NCI-H146 (cell line): ENCODE data around the gene ERH.
A peak's percentile ranks its signal among the peaks of the same experiment; 100 is the strongest.
"Not testable (repeated sequence)": the region's sequence is repeated elsewhere in the genome, so short reads cannot be mapped to it uniquely, and the experiment has no call there.

Experiments used
- DNase-seq: peaks from one replicate; lab custom pipeline; 2025; lab: John Stamatoyannopoulos, UW

The ERH gene

DNA sequence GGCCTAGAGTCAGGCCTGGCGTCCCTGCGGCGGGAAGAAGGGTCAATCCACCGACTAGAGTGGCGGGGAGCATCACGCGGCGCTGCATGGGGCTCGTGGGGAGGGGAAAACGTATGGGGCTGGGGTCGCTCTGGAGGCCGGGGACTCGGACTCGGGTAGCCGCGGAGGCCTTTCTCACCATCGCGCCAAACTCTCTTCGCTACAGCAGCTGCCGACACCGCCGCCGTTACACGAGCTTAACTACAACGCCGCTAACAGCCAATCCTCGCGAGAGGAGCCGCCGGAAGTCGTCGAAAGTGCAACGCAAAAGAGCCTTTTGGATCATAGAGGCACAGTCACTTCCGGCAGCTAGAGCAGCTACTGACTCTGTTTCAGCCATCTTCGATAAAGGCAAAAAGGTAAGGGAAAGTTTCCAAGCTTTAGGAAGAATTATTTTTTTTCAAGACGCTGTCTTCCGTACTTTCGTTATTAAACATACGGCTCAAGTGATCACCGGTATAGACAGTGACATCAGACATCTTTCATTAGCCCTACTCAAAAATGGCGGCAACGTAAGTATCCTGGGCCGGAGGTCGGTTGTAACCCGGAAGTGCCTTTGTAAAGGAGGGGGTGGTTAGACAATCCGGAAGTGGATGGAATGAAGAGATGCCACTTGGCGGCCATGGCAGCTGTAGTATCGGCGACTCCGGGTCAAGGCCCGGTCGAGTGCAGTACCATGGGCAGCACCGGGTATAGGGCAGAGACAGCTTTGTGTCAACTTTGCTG is at the start of gene ERH, which contains the start of gene SLC39A9:
ERH (minus strand) TSS at position 247 of the 765 bp plus-strand sequence; CDS start at position 181, 66 bp downstream.
SLC39A9 (plus strand) TSS at position 640 of the 765 bp plus-strand sequence. CDS start 678 bp downstream, outside the sequence.
- DNase-seq, result peak; percentile 92

DNA sequence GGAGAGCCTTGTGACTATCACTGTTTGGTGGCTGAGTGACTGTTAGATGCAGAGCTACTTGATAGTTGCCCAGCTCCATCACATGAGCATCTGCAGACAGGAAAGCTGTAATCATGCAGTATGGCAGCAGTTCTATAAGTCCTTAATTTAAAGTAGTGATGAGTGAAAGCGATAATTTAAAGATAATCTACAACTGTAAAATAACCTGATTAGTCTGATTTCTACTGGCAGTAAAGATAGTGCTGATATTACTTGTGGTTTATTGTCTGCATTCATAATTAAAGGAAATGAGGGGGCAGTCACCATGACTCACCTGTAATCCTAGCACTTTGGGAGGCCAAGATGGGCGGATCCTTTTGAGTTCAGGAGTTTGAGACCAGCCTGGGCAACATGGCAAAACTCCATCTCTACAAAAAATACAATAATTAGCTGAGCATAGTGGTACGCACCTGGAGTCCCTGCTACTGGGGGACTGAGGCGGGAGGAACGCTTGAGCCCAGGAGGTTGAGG is 45.3 kb upstream of the ERH start:
- no peak for DNase-seq

- DNase-seq, result no peak
Measured at GRCh38 chr14:69441948-69442347, 43.8 kb upstream of the ERH start.

DNA sequence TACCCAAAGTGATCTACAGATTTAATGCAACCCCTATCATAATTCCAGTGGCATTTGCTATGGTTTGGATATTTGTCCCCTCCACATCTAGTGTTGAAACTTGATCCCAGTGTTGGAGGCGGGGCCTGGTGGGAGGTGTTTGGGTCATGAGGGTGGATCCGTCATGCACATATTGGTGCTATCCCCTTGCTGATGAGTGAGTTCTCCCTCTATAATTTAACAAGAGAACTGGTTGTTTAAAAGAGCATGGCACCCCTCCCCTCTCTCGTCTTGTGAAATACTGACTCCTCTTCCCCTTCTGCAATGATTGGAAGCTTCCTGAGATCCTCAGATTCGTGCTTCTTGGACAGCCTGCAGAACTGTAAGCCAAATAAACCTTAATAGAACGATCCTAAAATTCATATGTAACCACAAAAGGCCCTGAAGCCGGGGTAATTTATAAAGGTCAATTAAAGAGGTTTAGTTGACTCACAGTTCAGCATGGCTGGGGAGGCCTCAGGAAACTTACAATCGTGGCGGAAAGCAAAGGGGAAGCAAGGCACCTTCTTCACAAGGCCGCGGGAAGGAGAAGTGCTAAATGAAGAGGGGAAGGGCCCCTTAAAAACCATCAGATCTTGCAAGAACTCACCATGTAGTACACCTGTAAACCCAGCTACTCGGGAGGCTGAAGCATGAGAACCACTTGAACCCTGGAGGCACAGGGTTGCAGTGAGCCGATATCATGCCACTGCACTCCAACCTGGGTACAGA is 41.6 kb upstream of the ERH start:
- DNase-seq, result no peak

DNA sequence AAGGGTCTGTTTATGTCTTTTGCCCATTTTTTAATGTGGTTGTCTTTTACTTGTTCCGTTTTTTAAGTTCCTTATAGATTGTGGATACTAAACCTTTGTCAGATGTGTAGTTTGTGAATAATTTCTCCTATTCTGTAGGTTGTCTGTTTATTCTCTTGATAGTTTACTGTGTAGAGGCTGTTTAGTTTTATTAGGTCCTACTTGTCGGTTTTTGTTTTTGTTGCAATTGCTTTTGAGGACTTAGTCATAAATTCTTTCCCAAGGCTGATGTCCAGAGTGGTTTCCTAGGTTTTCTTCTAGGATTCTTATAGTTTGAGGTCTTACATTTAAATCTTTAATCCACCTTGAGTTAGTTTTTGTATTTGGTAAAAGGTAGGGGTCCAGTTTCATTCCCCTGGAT is 34.3 kb upstream of the ERH start:
- no peak for DNase-seq

- DNase-seq, result no peak
Measured at GRCh38 chr14:69430306-69430939, 32.3 kb upstream of the ERH start.

GRCh38 chr14:69429643-69430042 is 31.5 kb upstream of the ERH start:
- DNase-seq, result no peak

DNA sequence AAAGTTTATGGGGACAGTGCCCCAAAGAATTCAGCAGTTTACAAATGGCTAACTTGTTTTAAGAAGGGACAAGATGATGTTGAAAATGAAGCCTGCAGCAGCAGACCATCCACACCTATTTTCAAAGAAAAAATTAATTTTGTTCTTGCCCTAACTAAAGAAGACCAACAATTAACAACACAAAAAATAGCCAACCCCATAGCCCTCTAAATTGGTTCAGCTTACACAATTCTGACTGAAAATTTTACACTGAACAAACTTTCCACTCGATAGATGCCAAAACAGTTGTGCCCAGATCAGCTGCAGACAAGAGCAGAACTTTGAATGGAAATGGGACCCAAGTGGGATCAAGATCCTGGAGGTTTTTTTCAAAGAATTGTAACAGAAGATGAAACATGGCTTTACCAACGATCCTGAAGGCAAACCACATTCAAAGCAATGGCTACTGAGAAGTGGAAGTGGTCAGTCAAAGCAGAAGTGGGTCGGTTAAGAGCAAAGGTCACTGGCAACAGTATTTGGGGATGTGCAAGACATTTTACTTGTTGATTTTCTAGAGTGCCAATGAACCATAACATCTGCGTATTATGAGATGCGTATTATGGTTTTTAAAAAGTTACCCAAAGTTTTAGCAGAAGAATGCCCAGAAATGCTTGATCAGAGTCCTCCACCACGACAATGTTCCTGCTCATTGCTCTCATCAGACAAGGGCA is 30.3 kb upstream of the ERH start:
- DNase-seq, result no peak

DNA sequence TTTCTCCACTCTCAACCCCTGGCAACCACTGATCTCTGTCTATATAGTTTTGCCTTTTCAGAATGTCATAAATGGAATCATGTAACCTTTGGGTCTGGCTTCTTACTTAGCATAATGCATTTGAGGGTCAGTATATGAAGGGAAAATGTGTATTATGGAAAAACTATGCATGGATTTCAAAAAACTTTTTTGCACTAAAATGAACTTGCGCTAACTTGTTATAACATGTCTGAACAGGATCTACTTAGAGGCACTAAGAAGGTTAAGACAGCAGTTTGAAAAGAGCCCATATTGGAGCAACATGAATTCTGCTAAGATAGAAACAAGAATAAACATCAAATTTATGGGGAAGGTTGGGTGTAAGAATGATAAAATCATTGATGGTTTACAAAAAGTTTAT is 29.5 kb upstream of the ERH start:
- no peak for DNase-seq

DNA sequence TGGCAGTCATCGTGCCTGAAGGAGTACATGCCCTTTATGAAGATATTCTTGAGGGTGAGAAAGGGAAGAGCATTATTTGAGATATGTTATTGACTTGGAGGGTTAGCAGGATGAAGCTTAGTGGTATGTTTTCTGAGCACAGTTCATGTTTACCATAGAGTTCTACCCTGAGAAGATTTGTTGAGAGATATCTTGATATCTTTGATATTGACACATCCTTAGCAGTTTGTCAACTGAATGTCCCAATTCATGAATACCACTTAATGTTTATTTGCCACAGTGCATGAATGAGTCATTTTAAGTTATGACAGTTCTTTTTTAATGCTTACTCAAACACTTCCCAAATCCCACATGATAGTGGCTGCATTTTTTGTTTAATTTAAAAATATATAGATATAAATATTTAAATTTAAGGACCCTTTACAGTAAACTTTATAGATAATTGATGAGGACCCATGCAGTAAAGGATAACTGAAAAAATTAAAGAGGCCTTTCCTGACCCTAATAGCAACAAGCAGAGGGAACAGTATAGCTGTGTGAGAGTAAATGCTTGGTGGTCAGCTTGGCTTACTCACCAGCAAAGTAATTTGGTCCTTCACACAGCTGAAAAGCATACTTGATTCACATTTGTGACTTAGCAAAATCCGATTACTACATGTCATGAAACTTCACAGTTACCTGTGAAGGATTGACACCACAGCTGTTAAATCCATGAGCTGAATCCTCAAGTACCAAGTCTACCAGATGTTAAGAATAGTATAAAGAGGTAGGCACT is 26.2 kb upstream of the ERH start:
- DNase-seq, result no peak

DNA sequence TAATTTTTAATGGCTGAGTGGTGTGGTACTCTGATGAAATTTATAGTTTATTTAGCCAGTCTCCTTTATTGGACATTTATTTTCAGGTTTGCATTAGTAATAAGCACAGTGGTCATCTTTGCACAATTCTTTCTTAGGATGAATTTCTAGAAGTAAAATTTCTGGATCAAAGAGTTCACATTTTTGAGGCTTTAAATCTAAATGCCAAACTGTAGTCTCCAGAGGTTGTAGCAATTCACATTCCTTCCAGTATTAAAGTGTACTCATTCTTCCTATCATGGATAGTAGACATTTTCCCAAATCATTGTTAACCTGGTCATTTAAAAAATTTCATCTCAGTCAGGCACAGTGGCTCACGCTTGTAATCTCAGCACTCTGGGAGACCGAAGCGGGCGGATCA is 25.2 kb upstream of the ERH start:
- no peak for DNase-seq

DNA sequence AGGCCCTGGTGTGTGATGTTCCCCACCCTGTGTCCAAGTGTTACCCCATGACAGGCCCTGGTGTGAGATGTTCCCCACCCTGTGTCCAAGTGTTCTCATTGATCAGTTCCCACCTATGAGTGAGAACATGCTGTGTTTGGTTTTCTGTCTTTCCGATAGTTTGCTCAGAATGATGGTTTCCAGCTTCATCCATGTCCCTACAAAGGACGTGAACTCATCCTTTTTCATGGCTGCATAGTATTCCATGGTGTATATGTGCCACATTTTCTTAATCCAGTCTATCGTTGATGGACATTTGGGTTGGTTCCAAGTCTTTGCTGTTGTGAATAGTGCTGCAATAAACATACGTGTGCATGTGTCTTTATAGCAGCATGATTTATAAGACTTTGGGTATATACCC is 18.0 kb upstream of the ERH start:
- DNase-seq, result not testable (repeated sequence)

DNA sequence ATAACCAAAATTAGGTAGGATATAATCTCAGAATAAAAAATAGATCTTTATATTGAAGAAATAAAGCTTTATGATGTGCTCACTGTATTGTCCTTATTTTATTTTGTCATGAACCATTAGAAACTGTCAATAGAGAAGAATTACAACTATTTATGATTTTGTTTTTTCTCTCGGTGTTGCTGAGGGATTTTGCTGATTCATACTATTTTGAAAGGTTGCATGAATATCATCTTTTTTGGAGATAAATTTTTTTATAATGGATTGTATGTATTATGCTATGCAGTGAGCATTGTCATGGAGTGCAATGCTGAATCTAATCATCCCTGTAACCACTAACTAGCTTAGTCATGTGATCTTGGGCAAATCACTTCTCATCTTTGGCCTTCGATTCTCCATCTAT is 15.4 kb upstream of the ERH start:
- no peak for DNase-seq

GRCh38 chr14:69408331-69408960 is 10.3 kb upstream of the ERH start:
- no peak for DNase-seq

DNA sequence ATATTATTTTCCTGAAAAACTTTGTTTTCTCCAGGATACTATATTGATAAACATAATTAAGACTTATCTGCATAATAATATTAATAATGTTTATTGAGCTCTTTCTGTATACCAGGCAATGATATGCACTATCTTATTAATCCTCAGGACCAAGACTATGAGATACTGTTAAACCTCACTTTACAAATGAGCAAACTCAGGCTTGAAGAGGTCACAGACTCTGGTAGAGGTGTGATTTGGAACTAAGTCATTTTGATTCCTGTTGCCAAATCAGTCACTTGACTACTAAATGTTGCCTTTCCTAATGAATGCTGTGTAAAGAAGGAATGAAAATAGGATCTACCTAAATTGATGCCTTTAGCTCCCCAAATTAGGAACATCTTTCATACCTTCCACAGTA is 7.7 kb upstream of the ERH start:
- no peak for DNase-seq

GRCh38 chr14:69404883-69405282 is 6.8 kb upstream of the ERH start:
- no peak for DNase-seq

DNA sequence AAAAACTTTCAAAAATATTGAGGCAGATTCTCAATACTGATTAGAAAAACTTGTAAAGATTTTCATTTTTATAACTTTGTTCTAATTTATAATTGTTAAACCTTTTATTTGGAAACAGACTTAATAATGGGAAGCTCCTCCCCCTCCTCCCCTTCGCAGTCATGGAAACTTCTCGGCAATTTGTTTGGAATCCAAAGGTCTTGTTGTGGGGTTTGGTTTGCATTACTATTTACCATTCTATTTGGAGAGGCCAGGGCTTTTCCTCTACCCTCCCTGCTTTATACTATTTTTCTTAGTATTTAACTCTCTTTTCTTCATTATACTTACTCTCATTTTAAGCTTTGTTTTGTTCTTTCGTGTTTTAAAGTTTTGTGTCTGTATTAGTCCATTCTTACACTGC is 6.4 kb upstream of the ERH start:
- DNase-seq, result no peak

GRCh38 chr14:69401841-69402240 is 3.7 kb upstream of the ERH start:
- DNase-seq, result no peak

- DNase-seq, result no peak
Measured at GRCh38 chr14:69400154-69400553, 2.1 kb upstream of the ERH start.

DNA sequence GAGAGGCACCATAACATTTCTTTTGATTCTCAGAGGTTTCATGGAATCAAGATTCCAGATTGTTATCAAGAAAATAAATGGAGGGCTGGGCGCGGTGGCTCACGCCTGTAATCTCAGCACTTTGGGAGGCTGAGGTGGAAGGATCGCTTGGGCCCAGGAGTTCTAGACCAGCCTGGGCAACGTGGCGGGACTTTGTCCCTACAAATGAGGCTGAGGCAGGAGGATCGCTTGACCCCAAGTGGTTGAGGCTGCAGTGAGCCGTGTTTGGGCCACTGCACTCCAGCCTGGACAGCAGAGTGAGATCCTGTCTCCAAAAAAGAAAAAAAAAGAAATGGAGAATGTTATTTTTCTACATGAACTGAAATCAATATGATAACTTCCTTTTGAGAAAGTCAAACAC is 1.7 kb upstream of the ERH start:
- DNase-seq, result no peak

DNA sequence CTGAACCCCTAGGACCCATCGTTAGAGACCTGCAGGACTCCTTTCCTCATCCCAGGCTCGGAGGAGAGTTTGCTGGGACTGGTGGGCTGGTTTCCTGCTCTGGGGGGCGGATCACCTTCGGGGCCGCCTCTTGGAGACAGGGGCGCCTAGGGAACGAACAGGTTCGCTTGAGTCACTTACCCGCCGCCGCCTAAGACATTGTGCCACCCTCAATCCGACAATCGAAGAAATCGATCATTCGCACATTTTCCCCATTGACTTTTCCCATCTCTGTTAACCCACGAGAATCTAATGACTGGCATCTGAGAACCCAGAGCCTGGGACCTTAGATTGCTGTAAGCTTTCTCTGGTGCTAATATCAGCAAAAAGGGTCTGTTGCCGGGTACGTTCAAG is 715 bp upstream of the ERH start:
- DNase-seq, result no peak
